Muscle of leg (tissue), 11 donors: ENCODE data around the gene CLEC4D. TPM values are rescaled to one million over a fixed set of nuclear protein-coding genes. Genes with fewer than 3 reads are reported as not detected.
"Not testable (repeated sequence)": the region's sequence is repeated elsewhere in the genome, so short reads cannot be mapped to it uniquely, and the experiment has no call there.

Source experiments
- DNase-seq: peaks from one replicate; pipeline ENCODE4 v3.0.0; 2013
- H3K27ac ChIP-seq: one replicate; pipeline ENCODE4 v1.5.1; 2013; ENCODE audit warnings: mild to moderate bottlenecking, low read length, control low read depth
- H3K27me3 ChIP-seq: one replicate; pipeline ENCODE4 v1.6.1; 2013; ENCODE audit warnings: low read length; ENCODE audit not compliant: control insufficient read depth, insufficient read depth
- H3K36me3 ChIP-seq: one replicate; pipeline ENCODE4 v1.6.1; 2013; ENCODE audit warnings: low read length; ENCODE audit not compliant: control insufficient read depth, insufficient read depth
- H3K4me1 ChIP-seq: one replicate; pipeline ENCODE4 v1.6.1; 2013; ENCODE audit warnings: low read length; ENCODE audit not compliant: control insufficient read depth, insufficient read depth
- H3K4me3 ChIP-seq: one replicate; pipeline ENCODE4 v1.5.1; 2013; ENCODE audit warnings: low read length, control low read depth
- H3K9me3 ChIP-seq: replicated peaks from 2 replicates; pipeline ENCODE4 v1.6.1; 2013; ENCODE audit warnings: low read depth, low read length; ENCODE audit not compliant: control insufficient read depth
- WGBS: methylation state at CpG from one replicate; pipeline ENCODE4 v1.1.5; 2013; ENCODE audit warnings: missing lambda C conversion rate; ENCODE audit not compliant: insufficient coverage; 5-methylcytosine and 5-hydroxymethylcytosine counted together
- polyA plus RNA-seq, 8 donors: library from polyadenylated mRNA; unstranded; fragments of 120-200 nt; gene quantifications; one replicate each; pipeline versions ENCODE4 v1.2.1 to v1.2.3, GENCODE V29; 2013; ENCODE audit warnings: inconsistent platforms in 1 of 8, low replicate concordance in 1 of 8; ENCODE audit not compliant: insufficient read length in 8 of 8, insufficient read depth in 1 of 8
- total RNA-seq: library from RNA; stranded (reverse); fragments of 120-200 nt; gene quantifications from one replicate; pipeline ENCODE4 v1.2.4, GENCODE V29; 2013

CLEC4D gene
- total and polyA plus RNA-seq, 9 donors, result 0.08 TPM; not detected in 8

- Histone ChIP-seq H3K27me3 (no peaks in the 10 kb centered on the region), H3K27ac (no peak overlapping the region), H3K4me1 (no peaks in the 10 kb centered on the region), H3K9me3 (no peaks in the 10 kb centered on the region), H3K36me3 (no peaks in the 10 kb centered on the region), H3K4me3 (no peak overlapping the region)
- DNase-seq, result no peak
- WGBS, result 67% methylated on average over 20 of the region's 30 CpGs
These were observed 14.2 kb downstream of the CLEC4D start for GRCh38 chr12:8527250-8528130.

- no peaks in the 10 kb centered on the region for H3K27me3 ChIP-seq
These were observed 18.7 kb downstream of the CLEC4D start for GRCh38 chr12:8532045-8532444.

GRCh38 chr12:8537820-8538219 lies 24.5 kb downstream of the CLEC4D start:
- not testable (repeated sequence) for H3K9me3 ChIP-seq, H3K27ac ChIP-seq, H3K4me3 ChIP-seq, H3K4me1 ChIP-seq, DNase-seq, H3K36me3 ChIP-seq, H3K27me3 ChIP-seq
- WGBS, result 92% methylated on average over 12 of the region's 16 CpGs

More at GRCh38 chr12:8532045-8532444, 18.7 kb downstream of the CLEC4D start:
- no peaks in the 10 kb centered on the region for H3K9me3 ChIP-seq
- H3K4me3 ChIP-seq, result no peak overlapping the region
- 40% methylated on average over 1 of the region's 7 CpGs for WGBS
- DNase-seq, result no peak
- H3K36me3 ChIP-seq, result no peaks in the 10 kb centered on the region
- H3K4me1 ChIP-seq, result no peaks in the 10 kb centered on the region
- H3K27ac ChIP-seq, result no peak overlapping the region

- H3K27ac ChIP-seq, H3K36me3 ChIP-seq, H3K4me3 ChIP-seq, H3K4me1 ChIP-seq, H3K27me3 ChIP-seq, H3K9me3 ChIP-seq: not testable (repeated sequence)
- DNase-seq, result peak; percentile 51
- WGBS, result 62% methylated on average over 2 of the region's 4 CpGs
These were observed 27.5 kb downstream of the CLEC4D start, which contains the start of gene CLEC4E for GRCh38 chr12:8540831-8541230. CLEC4E (minus strand) TSS chr12:8540905; CDS start chr12:8540797, 108 bp downstream.

GRCh38 chr12:8541562-8541961 lies 28.3 kb downstream of the CLEC4D start:
- DNase-seq, result no peak
- Histone ChIP-seq H3K27me3 (no peaks in the 10 kb centered on the region), H3K9me3 (no peaks in the 10 kb centered on the region), H3K4me1 (no peaks in the 10 kb centered on the region), H3K36me3 (no peaks in the 10 kb centered on the region), H3K4me3 (no peak overlapping the region), H3K27ac (no peak overlapping the region)
- 57% methylated on average over 2 of the region's 10 CpGs for WGBS

- Histone ChIP-seq H3K27me3 (no peaks in the 10 kb centered on the region), H3K27ac (no peak overlapping the region), H3K36me3 (no peaks in the 10 kb centered on the region), H3K9me3 (no peaks in the 10 kb centered on the region), H3K4me1 (no peaks in the 10 kb centered on the region), H3K4me3 (no peak overlapping the region)
- peak; percentile 76 for DNase-seq
- no CpG with 5 or more reads among the region's 3 CpGs for whole genome bisulfite sequencing
These were observed 31.0 kb downstream of the CLEC4D start for GRCh38 chr12:8544295-8544694.

- no CpG with 5 or more reads among the region's 3 CpGs for WGBS
- Histone ChIP-seq H3K27me3 (no peaks in the 10 kb centered on the region), H3K9me3 (no peaks in the 10 kb centered on the region), H3K27ac (no peak overlapping the region), H3K4me3 (no peak overlapping the region), H3K36me3 (no peaks in the 10 kb centered on the region), H3K4me1 (no peaks in the 10 kb centered on the region)
- no peak for DNase-seq
These were observed 33.3 kb downstream of the CLEC4D start for GRCh38 chr12:8546591-8546990.

- H3K4me1 ChIP-seq, result no peaks in the 10 kb centered on the region
- no CpG with 5 or more reads among the region's 2 CpGs for WGBS
- DNase-seq, result no peak
- no peak overlapping the region for H3K27ac ChIP-seq
- H3K27me3 ChIP-seq, result no peaks in the 10 kb centered on the region
- no peaks in the 10 kb centered on the region for H3K36me3 ChIP-seq
- H3K4me3 ChIP-seq, result no peak overlapping the region
- no peaks in the 10 kb centered on the region for H3K9me3 ChIP-seq
These were observed 34.3 kb downstream of the CLEC4D start for GRCh38 chr12:8547645-8548044.

GRCh38 chr12:8548192-8548591 lies 34.9 kb downstream of the CLEC4D start:
- H3K4me3 ChIP-seq, result no peak overlapping the region
- no CpG with 5 or more reads among the region's 2 CpGs for WGBS

GRCh38 chr12:8549381-8549780 lies 36.1 kb downstream of the CLEC4D start:
- Histone ChIP-seq H3K4me3 (no peak overlapping the region), H3K9me3 (no peaks in the 10 kb centered on the region), H3K27ac (no peak overlapping the region), H3K4me1 (no peaks in the 10 kb centered on the region), H3K36me3 (no peaks in the 10 kb centered on the region), H3K27me3 (no peaks in the 10 kb centered on the region)
- peak; percentile 24 for DNase-seq
- no CpG with 5 or more reads among the region's 5 CpGs for WGBS

More at GRCh38 chr12:8548192-8548591, 34.9 kb downstream of the CLEC4D start:
- DNase-seq, result no peak
- H3K9me3 ChIP-seq, result no peaks in the 10 kb centered on the region
- H3K36me3 ChIP-seq, result no peaks in the 10 kb centered on the region
- no peaks in the 10 kb centered on the region for H3K27me3 ChIP-seq
- no peaks in the 10 kb centered on the region for H3K4me1 ChIP-seq
- H3K27ac ChIP-seq, result no peak overlapping the region
